Measurements from ENCODE around the gene TTC39B. TPM values are rescaled to one million over a fixed set of nuclear protein-coding genes. Genes with fewer than 3 reads are reported as not detected.

The TTC39B gene
- total RNA-seq, 6 experiments from 2014 or later: 4.5 to 9.9 (median 7.6) TPM

DNA sequence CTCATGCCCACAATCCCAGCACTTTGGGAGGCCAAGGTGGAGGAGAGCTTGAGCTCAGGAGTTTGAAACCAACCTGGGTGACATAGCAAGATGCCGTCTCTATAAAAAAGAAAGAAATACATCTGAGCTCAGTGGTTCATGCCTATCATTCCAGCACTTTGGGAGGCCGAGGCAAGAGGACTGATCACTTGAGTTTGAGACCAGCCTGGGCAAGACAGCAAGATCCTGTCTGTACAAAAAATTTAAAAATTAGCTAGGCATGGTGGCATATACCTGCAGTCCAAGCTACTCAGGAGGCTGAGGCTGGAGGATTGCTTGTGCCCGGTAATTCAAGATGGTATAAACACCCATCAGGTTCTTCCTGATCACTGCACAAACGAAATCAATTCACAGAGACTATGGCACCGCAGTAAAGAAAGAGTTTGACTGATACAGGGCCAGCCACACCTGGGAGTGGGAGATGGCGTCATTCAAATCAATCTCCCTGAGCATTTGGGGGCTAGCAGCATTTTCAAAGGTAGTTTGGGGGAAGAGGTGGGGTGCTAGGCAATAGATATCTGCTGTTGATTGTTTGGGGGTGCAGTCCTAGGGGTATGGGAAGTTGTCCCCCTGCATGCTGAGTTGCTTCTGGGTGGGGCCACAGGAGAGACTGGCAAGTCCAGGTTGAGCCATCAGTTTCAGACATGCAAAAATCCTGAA is 169.2 kb downstream of the TTC39B start:
- Histone ChIP-seq H3K27ac (no peak overlapping the region), H3K36me3 (no peaks in the 10 kb centered on the region), H3K9me3 (no peaks in the 10 kb centered on the region), H3K4me1 (peaks cover 0 to 5% (median 0%) of the 10 kb centered on the region in 4 donors), H3K27me3 (no peaks in the 10 kb centered on the region), H3K4me3 (no peak overlapping the region)
- ATAC-seq (no peak), DNase-seq (no peak)
- 74% methylated on average over 5 of the region's 6 CpGs for WGBS (ENCODE audit: insufficient coverage, low coverage, low lambda C conversion rate, missing lambda C conversion rate)
- TF ChIP-seq, protein P1, sequence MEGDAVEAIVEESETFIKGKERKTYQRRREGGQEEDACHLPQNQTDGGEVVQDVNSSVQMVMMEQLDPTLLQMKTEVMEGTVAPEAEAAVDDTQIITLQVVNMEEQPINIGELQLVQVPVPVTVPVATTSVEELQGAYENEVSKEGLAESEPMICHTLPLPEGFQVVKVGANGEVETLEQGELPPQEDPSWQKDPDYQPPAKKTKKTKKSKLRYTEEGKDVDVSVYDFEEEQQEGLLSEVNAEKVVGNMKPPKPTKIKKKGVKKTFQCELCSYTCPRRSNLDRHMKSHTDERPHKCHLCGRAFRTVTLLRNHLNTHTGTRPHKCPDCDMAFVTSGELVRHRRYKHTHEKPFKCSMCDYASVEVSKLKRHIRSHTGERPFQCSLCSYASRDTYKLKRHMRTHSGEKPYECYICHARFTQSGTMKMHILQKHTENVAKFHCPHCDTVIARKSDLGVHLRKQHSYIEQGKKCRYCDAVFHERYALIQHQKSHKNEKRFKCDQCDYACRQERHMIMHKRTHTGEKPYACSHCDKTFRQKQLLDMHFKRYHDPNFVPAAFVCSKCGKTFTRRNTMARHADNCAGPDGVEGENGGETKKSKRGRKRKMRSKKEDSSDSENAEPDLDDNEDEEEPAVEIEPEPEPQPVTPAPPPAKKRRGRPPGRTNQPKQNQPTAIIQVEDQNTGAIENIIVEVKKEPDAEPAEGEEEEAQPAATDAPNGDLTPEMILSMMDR (IDR thresholded peaks at IDR 0.05): no peak
- TF ChIP-seq POLR2A (IDR thresholded peaks at IDR 0.05): no peak
- intact Hi-C loops (cut with DNase I): no loop called here

DNA sequence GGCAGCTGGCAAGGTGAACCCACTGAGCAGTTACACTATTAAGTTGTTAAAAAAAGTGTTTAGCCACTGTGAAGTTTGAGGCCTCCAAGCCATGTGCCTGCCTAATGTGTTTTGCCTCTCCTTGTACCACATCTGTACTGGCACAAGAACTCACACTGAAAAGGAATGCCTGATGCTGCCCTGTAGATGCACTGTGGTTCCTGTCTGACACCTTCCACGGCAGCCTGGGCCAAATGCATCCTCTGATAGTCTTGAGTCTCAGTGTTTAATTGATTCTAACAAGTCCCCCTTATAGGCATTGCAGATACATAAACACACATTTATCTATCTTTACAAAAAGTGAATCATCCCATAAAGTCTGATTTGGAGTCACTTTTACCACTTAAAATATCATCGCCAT is 169.9 kb downstream of the TTC39B start:
- Histone ChIP-seq H3K27me3 (no peaks in the 10 kb centered on the region), H3K4me1 (peaks cover 0 to 5% (median 0%) of the 10 kb centered on the region in 4 donors), H3K4me3 (no peak overlapping the region), H3K36me3 (no peaks in the 10 kb centered on the region), H3K27ac (no peak overlapping the region), H3K9me3 (no peaks in the 10 kb centered on the region)
- no peak for DNase-seq
- ATAC-seq: no peak
- WGBS (ENCODE audit: insufficient coverage, low coverage, low lambda C conversion rate, missing lambda C conversion rate): 79% methylated on average over 2 of the region's 2 CpGs
- intact Hi-C loops (cut with DNase I): no loop called here
- TF ChIP-seq, protein P1 (IDR thresholded peaks at IDR 0.05): no peak
- no peak for TF ChIP-seq POLR2A (IDR thresholded peaks at IDR 0.05)

DNA sequence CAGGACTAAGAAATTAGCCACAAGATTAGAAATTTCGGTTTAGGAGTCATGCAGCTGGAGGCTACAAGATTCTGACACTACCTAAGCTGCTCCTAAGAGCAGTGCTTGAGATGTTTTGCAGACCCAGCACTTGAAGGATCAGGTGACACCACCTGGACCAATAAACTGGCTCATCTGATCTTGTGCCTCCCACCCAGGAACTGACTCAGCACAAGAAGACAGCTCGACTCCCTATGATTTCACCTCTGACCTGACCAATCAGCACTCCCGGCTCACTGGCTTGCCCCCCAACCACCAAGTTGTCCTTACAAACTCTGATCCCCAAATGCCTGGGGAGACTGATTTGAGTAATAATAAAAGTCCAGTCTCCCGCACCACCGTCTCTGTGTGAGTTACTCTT is 170.4 kb downstream of the TTC39B start:
- no peaks in the 10 kb centered on the region for H3K27me3 ChIP-seq
- H3K4me3 ChIP-seq: no peak overlapping the region
- H3K36me3 ChIP-seq: no peaks in the 10 kb centered on the region
- WGBS (ENCODE audit: insufficient coverage, low coverage, low lambda C conversion rate, missing lambda C conversion rate): 69% methylated on average over 3 of the region's 5 CpGs
- peaks cover 0 to 5% (median 0%) of the 10 kb centered on the region in 4 donors for H3K4me1 ChIP-seq
- ATAC-seq (no peak), DNase-seq (no peak)
- TF ChIP-seq POLR2A (IDR thresholded peaks at IDR 0.05): no peak
- TF ChIP-seq, protein P1 (IDR thresholded peaks at IDR 0.05): no peak
- no peak overlapping the region for H3K27ac ChIP-seq
- intact Hi-C loops (cut with DNase I): no loop called here
- H3K9me3 ChIP-seq: no peaks in the 10 kb centered on the region

- H3K27me3 ChIP-seq: no peaks in the 10 kb centered on the region
- H3K27ac ChIP-seq: no peak overlapping the region
- no peak overlapping the region for H3K4me3 ChIP-seq
- H3K36me3 ChIP-seq: no peaks in the 10 kb centered on the region
- H3K9me3 ChIP-seq: no peaks in the 10 kb centered on the region
- intact Hi-C loops (cut with DNase I): no loop called here
- no peak for TF ChIP-seq POLR2A (IDR thresholded peaks at IDR 0.05)
- TF ChIP-seq, protein P1 (IDR thresholded peaks at IDR 0.05): peak; percentile 79 to 87 (median 82)
- peak; percentile 94 to 98 (median 96) for ATAC-seq
- peaks cover 0 to 5% (median 0%) of the 10 kb centered on the region in 4 donors for H3K4me1 ChIP-seq
- 21% methylated on average over 17 of the region's 18 CpGs for WGBS (ENCODE audit: insufficient coverage, low coverage, low lambda C conversion rate, missing lambda C conversion rate)
- peak in 1 of 3 donors; percentile 51 for DNase-seq
Observed at GRCh38 chr9:15135164-15135792, 171.7 kb downstream of the TTC39B start.
